Measurements from ENCODE around the gene FEN1.

Gene FEN1

GRCh38 chr11:61745781-61746441 lies 46.8 kb upstream of the FEN1 start:
- Histone ChIP-seq H3K79me1 (ENCODE audit: low read depth, low read length) (no peaks in the 10 kb centered on the region), H3K36me3 (replicated peaks in 1 of 2; ENCODE audit: control insufficient read depth in 2 of 2, insufficient read depth in 2 of 2, low read length in 2 of 2) (peaks cover 12 to 20% of the 10 kb centered on the region in 2 donors), H3K27me3 (ENCODE audit: control insufficient read depth in 3 of 3, insufficient read depth in 3 of 3, low read depth in 1 of 3, low read length in 3 of 3) (no peaks in the 10 kb centered on the region), H3K9me3 (replicated peaks in 1 of 2; ENCODE audit: control insufficient read depth in 2 of 2, insufficient read depth in 1 of 2, low read depth in 1 of 2, low read length in 2 of 2) (no peaks in the 10 kb centered on the region), H2AFZ (ENCODE audit: low read length) (no peak overlapping the region), H2BK120ac (ENCODE audit: low read depth, low read length) (no peak overlapping the region), H3K4me2 (ENCODE audit: insufficient read depth, low read length, poor library complexity, severe bottlenecking) (no peak overlapping the region), H3K9ac (ENCODE audit: low read depth, low read length, poor library complexity) (peak overlapping the region; percentile 84), H4K8ac (ENCODE audit: low read depth, low read length) (no peak overlapping the region), H3K4me3 (ENCODE audit: low read length in 2 of 2) (no peak overlapping the region), H3K4me1 (ENCODE audit: control insufficient read depth in 2 of 2, insufficient read depth in 1 of 2, low read depth in 1 of 2, low read length in 2 of 2) (peaks cover 22 to 44% of the 10 kb centered on the region in 2 donors), H2AK5ac (ENCODE audit: low read depth, low read length) (peak overlapping the region; percentile 54), H3K27ac (replicated peaks; ENCODE audit: low read length) (no peak overlapping the region), H3K18ac (ENCODE audit: low read length) (peak overlapping the region; percentile 49), H3K23ac (ENCODE audit: low read depth, low read length, poor library complexity) (peak overlapping the region; percentile 17), H3K14ac (ENCODE audit: low read length) (peak overlapping the region; percentile 21), H2BK5ac (ENCODE audit: low read length) (peak overlapping the region; percentile 14), H4K91ac (ENCODE audit: low read depth, low read length, poor library complexity) (no peak overlapping the region), H2BK12ac (ENCODE audit: low read length) (no peak overlapping the region), H2BK15ac (ENCODE audit: low read length) (no peak overlapping the region), H3K4ac (ENCODE audit: low read length) (no peak overlapping the region)
- no CpG with 5 or more reads among the region's 15 CpGs for WGBS, 2 donors (ENCODE audit: extremely low coverage in 2 of 2, insufficient read length in 2 of 2, insufficient replicate concordance in 1 of 2)
- no peak for DNase-seq (ENCODE audit: low spot score)

- DNase-seq (ENCODE audit: low spot score): no peak
- Histone ChIP-seq H3K27me3 (ENCODE audit: control insufficient read depth in 3 of 3, insufficient read depth in 3 of 3, low read depth in 1 of 3, low read length in 3 of 3) (peaks cover 0 to under 1% (median 0%) of the 10 kb centered on the region in 3 experiments), H2AFZ (ENCODE audit: low read length) (no peak overlapping the region), H3K36me3 (replicated peaks in 1 of 2; ENCODE audit: control insufficient read depth in 2 of 2, insufficient read depth in 2 of 2, low read length in 2 of 2) (peaks cover 8 to 16% of the 10 kb centered on the region in 2 donors), H4K91ac (ENCODE audit: low read depth, low read length, poor library complexity) (no peak overlapping the region), H2BK12ac (ENCODE audit: low read length) (no peak overlapping the region), H3K4me2 (ENCODE audit: insufficient read depth, low read length, poor library complexity, severe bottlenecking) (no peak overlapping the region), H2BK120ac (ENCODE audit: low read depth, low read length) (no peak overlapping the region), H4K8ac (ENCODE audit: low read depth, low read length) (no peak overlapping the region), H2AK5ac (ENCODE audit: low read depth, low read length) (peak overlapping the region; percentile 63), H3K79me1 (ENCODE audit: low read depth, low read length) (no peaks in the 10 kb centered on the region), H3K18ac (ENCODE audit: low read length) (no peak overlapping the region), H3K4me3 (ENCODE audit: low read length in 2 of 2) (no peak overlapping the region), H3K23ac (ENCODE audit: low read depth, low read length, poor library complexity) (no peak overlapping the region), H2BK15ac (ENCODE audit: low read length) (no peak overlapping the region), H2BK5ac (ENCODE audit: low read length) (no peak overlapping the region), H3K14ac (ENCODE audit: low read length) (peak overlapping the region; percentile 25), H3K4ac (ENCODE audit: low read length) (no peak overlapping the region), H3K9ac (ENCODE audit: low read depth, low read length, poor library complexity) (no peak overlapping the region), H3K4me1 (ENCODE audit: control insufficient read depth in 2 of 2, insufficient read depth in 1 of 2, low read depth in 1 of 2, low read length in 2 of 2) (peaks cover 22 to 44% of the 10 kb centered on the region in 2 donors), H3K9me3 (replicated peaks in 1 of 2; ENCODE audit: control insufficient read depth in 2 of 2, insufficient read depth in 1 of 2, low read depth in 1 of 2, low read length in 2 of 2) (no peaks in the 10 kb centered on the region), H3K27ac (replicated peaks; ENCODE audit: low read length) (no peak overlapping the region)
- WGBS, 2 donors (ENCODE audit: extremely low coverage in 2 of 2, insufficient read length in 2 of 2, insufficient replicate concordance in 1 of 2): no CpG with 5 or more reads among the region's 19 CpGs
Measured at GRCh38 chr11:61746442-61747191, 46.1 kb upstream of the FEN1 start.

- no peak overlapping the region for H2BK120ac ChIP-seq (ENCODE audit: low read depth, low read length)
- no peak overlapping the region for H3K9ac ChIP-seq (ENCODE audit: low read depth, low read length, poor library complexity)
- no peak overlapping the region for H3K27ac ChIP-seq (replicated peaks; ENCODE audit: low read length)
- H3K79me1 ChIP-seq (ENCODE audit: low read depth, low read length): no peaks in the 10 kb centered on the region
- peaks cover 0 to 6% (median 0%) of the 10 kb centered on the region in 3 experiments for H3K27me3 ChIP-seq (ENCODE audit: control insufficient read depth in 3 of 3, insufficient read depth in 3 of 3, low read depth in 1 of 3, low read length in 3 of 3)
- no peak overlapping the region for H4K8ac ChIP-seq (ENCODE audit: low read depth, low read length)
- no peak overlapping the region for H2BK5ac ChIP-seq (ENCODE audit: low read length)
- peak; percentile 61 for DNase-seq (ENCODE audit: low spot score)
- no peak overlapping the region for H3K4me3 ChIP-seq (ENCODE audit: low read length in 2 of 2)
- WGBS, 2 donors (ENCODE audit: extremely low coverage in 2 of 2, insufficient read length in 2 of 2, insufficient replicate concordance in 1 of 2): no CpG with 5 or more reads among the region's 19 CpGs
- H3K4me1 ChIP-seq (ENCODE audit: control insufficient read depth in 2 of 2, insufficient read depth in 1 of 2, low read depth in 1 of 2, low read length in 2 of 2): peaks cover 24 to 44% of the 10 kb centered on the region in 2 donors
- no peak overlapping the region for H3K4me2 ChIP-seq (ENCODE audit: insufficient read depth, low read length, poor library complexity, severe bottlenecking)
- H3K14ac ChIP-seq (ENCODE audit: low read length): peak overlapping the region; percentile 6
- no peaks in the 10 kb centered on the region for H3K9me3 ChIP-seq (replicated peaks in 1 of 2; ENCODE audit: control insufficient read depth in 2 of 2, insufficient read depth in 1 of 2, low read depth in 1 of 2, low read length in 2 of 2)
- no peak overlapping the region for H3K4ac ChIP-seq (ENCODE audit: low read length)
- no peak overlapping the region for H2BK15ac ChIP-seq (ENCODE audit: low read length)
- no peak overlapping the region for H3K18ac ChIP-seq (ENCODE audit: low read length)
- H3K36me3 ChIP-seq (replicated peaks in 1 of 2; ENCODE audit: control insufficient read depth in 2 of 2, insufficient read depth in 2 of 2, low read length in 2 of 2): peaks cover 5 to 9% of the 10 kb centered on the region in 2 donors
- no peak overlapping the region for H2BK12ac ChIP-seq (ENCODE audit: low read length)
- H3K23ac ChIP-seq (ENCODE audit: low read depth, low read length, poor library complexity): no peak overlapping the region
- peak overlapping the region; percentile 76 for H2AFZ ChIP-seq (ENCODE audit: low read length)
- H4K91ac ChIP-seq (ENCODE audit: low read depth, low read length, poor library complexity): no peak overlapping the region
- peak overlapping the region; percentile 63 for H2AK5ac ChIP-seq (ENCODE audit: low read depth, low read length)
Measured at GRCh38 chr11:61747192-61747966, 45.3 kb upstream of the FEN1 start.

GRCh38 chr11:61747967-61748285 lies 44.8 kb upstream of the FEN1 start:
- Histone ChIP-seq H3K9me3 (replicated peaks in 1 of 2; ENCODE audit: control insufficient read depth in 2 of 2, insufficient read depth in 1 of 2, low read depth in 1 of 2, low read length in 2 of 2) (no peaks in the 10 kb centered on the region), H2BK15ac (ENCODE audit: low read length) (peak overlapping the region; percentile 76), H4K91ac (ENCODE audit: low read depth, low read length, poor library complexity) (no peak overlapping the region), H3K27ac (replicated peaks; ENCODE audit: low read length) (no peak overlapping the region), H3K18ac (ENCODE audit: low read length) (no peak overlapping the region), H3K4me1 (ENCODE audit: control insufficient read depth in 2 of 2, insufficient read depth in 1 of 2, low read depth in 1 of 2, low read length in 2 of 2) (peaks cover 26 to 44% of the 10 kb centered on the region in 2 donors), H3K79me1 (ENCODE audit: low read depth, low read length) (no peaks in the 10 kb centered on the region), H2AFZ (ENCODE audit: low read length) (peak overlapping the region; percentile 76), H3K23ac (ENCODE audit: low read depth, low read length, poor library complexity) (no peak overlapping the region), H3K36me3 (replicated peaks in 1 of 2; ENCODE audit: control insufficient read depth in 2 of 2, insufficient read depth in 2 of 2, low read length in 2 of 2) (peaks cover 5 to 7% of the 10 kb centered on the region in 2 donors), H2BK5ac (ENCODE audit: low read length) (no peak overlapping the region), H4K8ac (ENCODE audit: low read depth, low read length) (no peak overlapping the region), H2BK12ac (ENCODE audit: low read length) (no peak overlapping the region), H3K4me2 (ENCODE audit: insufficient read depth, low read length, poor library complexity, severe bottlenecking) (no peak overlapping the region), H3K4ac (ENCODE audit: low read length) (no peak overlapping the region), H3K9ac (ENCODE audit: low read depth, low read length, poor library complexity) (no peak overlapping the region), H2AK5ac (ENCODE audit: low read depth, low read length) (peak overlapping the region; percentile 48), H2BK120ac (ENCODE audit: low read depth, low read length) (no peak overlapping the region), H3K4me3 (ENCODE audit: low read length in 2 of 2) (no peak overlapping the region), H3K27me3 (ENCODE audit: control insufficient read depth in 3 of 3, insufficient read depth in 3 of 3, low read depth in 1 of 3, low read length in 3 of 3) (peaks cover 0 to 10% (median 0%) of the 10 kb centered on the region in 3 experiments), H3K14ac (ENCODE audit: low read length) (no peak overlapping the region)
- no CpG with 5 or more reads among the region's 3 CpGs for WGBS, 2 donors (ENCODE audit: extremely low coverage in 2 of 2, insufficient read length in 2 of 2, insufficient replicate concordance in 1 of 2)
- no peak for DNase-seq (ENCODE audit: low spot score)

All from neuronal stem cell (in vitro differentiated cells).